GM23338 (cell line): ENCODE results near the gene HIVEP3. TPM values are rescaled to one million over a fixed set of nuclear protein-coding genes. Genes with fewer than 3 reads are reported as not detected.

Experiments
- ATAC-seq: fragments of 200-7000 bp; cut with Tn5 transposase; 3 replicates; pipeline ENCODE4 v1.9.1; 2020
- DNase-seq: peaks from one replicate; pipeline ENCODE4 v3.0.0-alpha.2; 2015; ENCODE audit warnings: low spot score
- H2AFZ ChIP-seq: fragments of 200-600 bp; sonication (generic); 2 replicates; pipeline ENCODE4 v1.8.0; 2016; ENCODE audit warnings: antibody characterized with exemption, mild to moderate bottlenecking, moderate library complexity
- H3F3A ChIP-seq: fragments of 200-600 bp; sonication (generic); replicated peaks from 2 replicates; pipeline ENCODE4 v1.8.0; 2017; ENCODE audit warnings: antibody characterized with exemption, mixed run types, low read depth
- H3K27ac ChIP-seq: fragments of 200-600 bp; sonication (generic); 2 replicates; pipeline ENCODE4 v1.6.1; 2016; ENCODE audit warnings: low read depth
- H3K27me3 ChIP-seq: fragments of 200-600 bp; sonication (generic); 2 replicates; pipeline ENCODE4 v1.8.0; 2016; ENCODE audit warnings: mild to moderate bottlenecking, mixed run types, moderate library complexity; ENCODE audit not compliant: insufficient read depth
- H3K36me3 ChIP-seq: fragments of 200-600 bp; sonication (generic); 2 replicates; pipeline ENCODE4 v1.8.0; 2016; ENCODE audit warnings: mild to moderate bottlenecking; ENCODE audit not compliant: insufficient read depth
- H3K4me1 ChIP-seq: fragments of 200-600 bp; sonication (generic); 2 replicates; pipeline ENCODE4 v1.8.0; 2016; ENCODE audit warnings: mild to moderate bottlenecking, moderate library complexity; ENCODE audit not compliant: insufficient read depth
- H3K4me2 ChIP-seq: fragments of 200-600 bp; sonication (generic); 2 replicates; pipeline ENCODE4 v1.7.1; 2017; ENCODE audit warnings: mixed run types
- H3K4me3 ChIP-seq: fragments of 200-600 bp; sonication (generic); 2 replicates; pipeline ENCODE4 v1.6.1; 2016; ENCODE audit warnings: mixed run types
- H3K79me2 ChIP-seq: fragments of 200-600 bp; sonication (generic); replicated peaks from 2 replicates; pipeline ENCODE4 v1.8.0; 2017; ENCODE audit warnings: mild to moderate bottlenecking; ENCODE audit not compliant: insufficient read depth
- H3K9me2 ChIP-seq: fragments of 200-600 bp; sonication (generic); 2 replicates; pipeline ENCODE4 v1.8.0; 2017; ENCODE audit not compliant: insufficient read depth
- H4K20me1 ChIP-seq: fragments of 200-600 bp; sonication (generic); replicated peaks from 2 replicates; pipeline ENCODE4 v1.8.0; 2017; ENCODE audit warnings: mild to moderate bottlenecking; ENCODE audit not compliant: insufficient read depth
- H3K27ac Mint-ChIP-seq: 2 replicates; pipeline ENCODE4 v1.8.0; 2020; ENCODE audit warnings: inconsistent platforms, mild to moderate bottlenecking, moderate library complexity, mixed read lengths
- H3K27me3 Mint-ChIP-seq: 3 replicates; pipeline ENCODE4 v1.8.0; 2022; ENCODE audit warnings: low read depth, mild to moderate bottlenecking, moderate library complexity, mixed read lengths, inconsistent platforms; ENCODE audit not compliant: insufficient read depth, poor library complexity
- H3K36me3 Mint-ChIP-seq: 3 replicates; pipeline ENCODE4 v1.8.0; 2021; ENCODE audit warnings: low read depth, mild to moderate bottlenecking, inconsistent platforms, moderate library complexity, mixed read lengths
- H3K4me1 Mint-ChIP-seq: 3 replicates; pipeline ENCODE4 v1.8.0; 2020; ENCODE audit warnings: mild to moderate bottlenecking, inconsistent platforms, mixed read lengths
- H3K4me3 Mint-ChIP-seq: 3 replicates; pipeline ENCODE4 v1.8.0; 2021; ENCODE audit warnings: moderate library complexity, mild to moderate bottlenecking, inconsistent platforms, mixed read lengths
- H3K9me3 Mint-ChIP-seq: 3 replicates; pipeline ENCODE4 v1.8.0; 2020; ENCODE audit warnings: moderate library complexity, mild to moderate bottlenecking, inconsistent platforms, mixed read lengths
- CTCF ChIP-seq, 2 experiments: fragments of 200-600 bp in 1 of 2; sonication (generic) in 1 of 2; conservative IDR thresholded peaks; 2 replicates each; pipeline versions ENCODE4 v1.5.1 to v1.6.1; 2016 to 2017; ENCODE audit warnings: antibody characterized with exemption in 2 of 2, low read depth in 2 of 2, mild to moderate bottlenecking in 2 of 2, moderate library complexity in 1 of 2
- ETS1 ChIP-seq: IDR thresholded peaks from 2 replicates; pipeline ENCODE4 v1.6.1; 2016; ENCODE audit warnings: antibody characterized with exemption
- EZH2phosphoT487 ChIP-seq: fragments of 200-600 bp; sonication (generic); IDR thresholded peaks from one replicate; pipeline ENCODE4 v1.8.1; 2018; ENCODE audit warnings: antibody characterized with exemption; ENCODE audit not compliant: unreplicated experiment
- JUNB ChIP-seq: IDR thresholded peaks from one replicate; pipeline ENCODE4 v1.6.1; 2016; ENCODE audit warnings: antibody characterized with exemption; ENCODE audit not compliant: unreplicated experiment
- NANOG ChIP-seq: IDR thresholded peaks from 2 replicates; pipeline ENCODE4 v1.6.1; 2016; ENCODE audit warnings: antibody characterized with exemption, borderline replicate concordance
- POLR2AphosphoS5 ChIP-seq: IDR thresholded peaks from 2 replicates; pipeline ENCODE4 v1.6.1; 2016; ENCODE audit warnings: antibody characterized with exemption, low read depth
- ZNF114 ChIP-seq: fragments of 250-450 bp; sonication (Bioruptor Pico); IDR thresholded peaks from 2 replicates; pipeline ENCODE4 v1.5.0; 2020; ENCODE audit warnings: mild to moderate bottlenecking, moderate library complexity
- ZNF331 ChIP-seq: fragments of 250-450 bp; sonication (Bioruptor Pico); IDR thresholded peaks from 2 replicates; pipeline ENCODE4 v1.5.0; 2020; ENCODE audit warnings: low read depth, mild to moderate bottlenecking, moderate library complexity
- ZNF462 ChIP-seq: fragments of 250-450 bp; sonication (Bioruptor Pico); IDR thresholded peaks from 2 replicates; pipeline ENCODE4 v1.5.0; 2020; ENCODE audit warnings: mild to moderate bottlenecking, moderate library complexity
- polyA plus RNA-seq: library from polyadenylated mRNA; unstranded; fragments of >200 nt; fragmentation: Nextera tagmentation; extraction: Ambion mirVana; gene quantifications from 2 replicates; pipeline ENCODE4 v1.2.1, GENCODE V29; 2016
- total RNA-seq: library from RNA; depleted of rRNA; stranded (reverse); fragments of >200 nt; shearing (Covaris generic); gene quantifications from 2 replicates; pipeline ENCODE4 v1.2.3, GENCODE V29; 2014

HIVEP3 gene
- total and polyA plus RNA-seq, 2 experiments from 2014 or later, result 0.14 to 0.24 TPM

GRCh38 chr1:41525891-41526587 lies 392.7 kb downstream of the HIVEP3 start:
- no peak for ATAC-seq
- DNase-seq, result no peak

GRCh38 chr1:41524676-41525675 lies 393.7 kb downstream of the HIVEP3 start:
- ATAC-seq, result no peak
- H3K4me1 ChIP-seq, result no peaks in the 10 kb centered on the region
- TF ChIP-seq ZNF114 (CRISPR knock-in tag) (no peak), ETS1 (no peak), CTCF (conservative IDR thresholded peaks at IDR 0.05; ENCODE audit: low read depth in 2 of 2) (no peak), JUNB (no peak), ZNF462 (CRISPR knock-in tag) (no peak), ZNF331 (no peak), EZH2phosphoT487 (no peak), POLR2AphosphoS5 (no peak), NANOG (no peak)

More at GRCh38 chr1:41525891-41526587, 392.7 kb downstream of the HIVEP3 start:
- no peak overlapping the region for H2AFZ ChIP-seq
- no peaks in the 10 kb centered on the region for H3K27me3 ChIP-seq
- no peak overlapping the region for H3K27ac ChIP-seq
- TF ChIP-seq POLR2AphosphoS5, result no peak
- no peaks in the 10 kb centered on the region for H3K79me2 ChIP-seq
- H3K36me3 Mint-ChIP-seq, result peaks cover 9% of the 10 kb centered on the region; the same call in 2 of the 3 replicates
- no peak overlapping the region for H3K27ac Mint-ChIP-seq
- H3K36me3 ChIP-seq, result no peaks in the 10 kb centered on the region
- peaks cover 6% of the 10 kb centered on the region; the same call in 2 of the 3 replicates for H3K4me1 Mint-ChIP-seq
- no peaks in the 10 kb centered on the region for H4K20me1 ChIP-seq
- peaks cover 14% of the 10 kb centered on the region for H3K27me3 Mint-ChIP-seq
- H3K4me2 ChIP-seq, result no peak overlapping the region
- peaks cover 28% of the 10 kb centered on the region for H3K9me3 Mint-ChIP-seq
- no peaks in the 10 kb centered on the region for H3F3A ChIP-seq
- H3K4me1 ChIP-seq, result no peaks in the 10 kb centered on the region
- H3K4me3 ChIP-seq, result no peak overlapping the region
- no peaks in the 10 kb centered on the region for H3K9me2 ChIP-seq
- H3K4me3 Mint-ChIP-seq, result no peak overlapping the region

More at GRCh38 chr1:41524676-41525675, 393.7 kb downstream of the HIVEP3 start:
- H3K9me2 ChIP-seq, result no peaks in the 10 kb centered on the region
- no peak overlapping the region for H3K27ac ChIP-seq
- DNase-seq, result no peak
- H3K79me2 ChIP-seq, result no peaks in the 10 kb centered on the region
- H3K27me3 ChIP-seq, result no peaks in the 10 kb centered on the region
- H3K4me3 Mint-ChIP-seq, result no peak overlapping the region
- H3K36me3 Mint-ChIP-seq, result peaks cover 3% of the 10 kb centered on the region; the same call in 2 of the 3 replicates
- no peak overlapping the region for H3K4me3 ChIP-seq
- H3F3A ChIP-seq, result no peaks in the 10 kb centered on the region
- no peak overlapping the region for H3K4me2 ChIP-seq
- H3K27ac Mint-ChIP-seq, result no peak overlapping the region
- H3K36me3 ChIP-seq, result no peaks in the 10 kb centered on the region
- peaks cover 15% of the 10 kb centered on the region for H3K27me3 Mint-ChIP-seq
- no peaks in the 10 kb centered on the region for H4K20me1 ChIP-seq
- H2AFZ ChIP-seq, result no peak overlapping the region
- peaks cover 6% of the 10 kb centered on the region; the same call in 2 of the 3 replicates for H3K4me1 Mint-ChIP-seq
- H3K9me3 Mint-ChIP-seq, result peaks cover 20% of the 10 kb centered on the region
